MM.1S (cell line): ENCODE results near the gene ZHX3.

Experiments
- DNase-seq: peaks from one replicate; pipeline ENCODE4 v3.0.0-alpha.2; 2015
- H2AFZ ChIP-seq: fragments of 300-600 bp; sonication (generic); 2 replicates; pipeline ENCODE4 v1.6.0; 2016; ENCODE audit warnings: antibody characterized with exemption, low read length
- H3F3A ChIP-seq: fragments of 300-600 bp; sonication (generic); 2 replicates; pipeline ENCODE4 v1.6.1; 2016; ENCODE audit warnings: mild to moderate bottlenecking, antibody characterized with exemption, low read length, moderate library complexity, mixed read lengths; ENCODE audit not compliant: insufficient read depth
- H3K27ac ChIP-seq: fragments of 300-600 bp; sonication (generic); 2 replicates; pipeline ENCODE4 v1.5.1; 2016; ENCODE audit warnings: mild to moderate bottlenecking, low read length
- H3K27me3 ChIP-seq: fragments of 300-600 bp; sonication (generic); replicated peaks from 2 replicates; pipeline ENCODE4 v1.6.0; 2016; ENCODE audit warnings: low read length; ENCODE audit not compliant: insufficient read depth
- H3K36me3 ChIP-seq: fragments of 300-600 bp; sonication (generic); replicated peaks from 2 replicates; pipeline ENCODE4 v1.6.1; 2016; ENCODE audit warnings: mild to moderate bottlenecking, low read length, mixed read lengths; ENCODE audit not compliant: insufficient read depth
- H3K4me1 ChIP-seq: fragments of 300-600 bp; sonication (generic); 2 replicates; pipeline ENCODE4 v1.6.1; 2016; ENCODE audit warnings: low read length, mixed read lengths
- H3K4me2 ChIP-seq: fragments of 300-600 bp; sonication (generic); 2 replicates; pipeline ENCODE4 v1.6.0; 2016; ENCODE audit warnings: low read depth, low read length
- H3K4me3 ChIP-seq: fragments of 300-600 bp; sonication (generic); 2 replicates; pipeline ENCODE4 v1.5.1; 2016; ENCODE audit warnings: low read length, mixed read lengths
- H3K79me2 ChIP-seq: fragments of 300-600 bp; sonication (generic); 2 replicates; pipeline ENCODE4 v1.6.1; 2016; ENCODE audit warnings: mixed run types, low read length, mixed read lengths
- H3K9ac ChIP-seq: fragments of 300-600 bp; sonication (generic); 2 replicates; pipeline ENCODE4 v1.6.1; 2016; ENCODE audit warnings: low read length, mixed read lengths
- H3K9me2 ChIP-seq: fragments of 300-600 bp; sonication (generic); replicated peaks from 2 replicates; pipeline ENCODE4 v1.6.1; 2016; ENCODE audit warnings: mild to moderate bottlenecking, low read length, mixed read lengths; ENCODE audit not compliant: insufficient read depth
- H3K9me3 ChIP-seq: fragments of 300-600 bp; sonication (generic); replicated peaks from 2 replicates; pipeline ENCODE4 v1.6.1; 2016; ENCODE audit warnings: mild to moderate bottlenecking, low read length, mixed read lengths; ENCODE audit not compliant: insufficient read depth
- H4K20me1 ChIP-seq: fragments of 300-600 bp; sonication (generic); 2 replicates; pipeline ENCODE4 v1.6.1; 2016; ENCODE audit warnings: mild to moderate bottlenecking, low read length, moderate library complexity, mixed read lengths; ENCODE audit not compliant: insufficient read depth
- EZH2 ChIP-seq: fragments of 300-600 bp; sonication (generic); optimal IDR thresholded peaks from 2 replicates; pipeline ENCODE3; 2017; ENCODE audit warnings: low read depth, mild to moderate bottlenecking, antibody characterized with exemption, low read length, mixed read lengths
- EZH2phosphoT487 ChIP-seq: fragments of 300-600 bp; sonication (generic); IDR thresholded peaks from 2 replicates; pipeline ENCODE4 v1.6.1; 2018; ENCODE audit warnings: antibody characterized with exemption, low read length
- TF ChIP-seq, protein P1 (sequence below): fragments of 300-600 bp; sonication (generic); IDR thresholded peaks from 2 replicates; pipeline ENCODE4 v1.5.1; 2016; ENCODE audit warnings: antibody characterized with exemption, low read length, mixed read lengths

ZHX3 gene

DNA sequence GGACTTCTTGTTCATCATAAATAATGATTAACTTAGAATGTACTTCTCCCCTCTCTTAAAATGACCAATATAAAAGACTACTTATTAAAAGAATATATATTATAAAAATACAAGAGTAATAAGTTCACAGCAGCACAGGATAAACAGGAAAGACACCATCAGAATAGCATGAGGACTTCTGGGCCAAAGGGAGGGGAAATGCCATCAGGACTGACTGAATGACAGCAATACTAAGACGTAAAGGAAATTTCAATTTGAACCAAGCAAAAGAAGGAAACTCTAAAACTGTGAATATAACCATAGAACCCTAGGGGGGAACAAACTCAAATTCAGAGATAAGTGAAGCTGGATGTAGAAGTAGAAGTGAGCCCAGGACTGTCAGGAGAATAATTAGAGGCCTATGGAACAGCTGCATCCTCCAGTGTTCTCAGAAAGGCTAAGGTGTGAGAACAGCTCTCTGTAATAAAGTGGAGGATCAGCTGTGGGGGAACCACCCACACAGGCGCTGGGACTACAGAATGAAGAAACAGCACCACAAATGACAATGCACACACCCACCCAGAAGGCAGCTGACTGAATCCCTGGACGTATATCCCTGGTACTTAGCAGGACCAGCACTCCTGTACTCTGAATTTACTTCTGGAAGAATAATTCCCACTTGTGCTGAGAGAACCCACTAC, 37.8 kb downstream of the ZHX3 start:
- peak; percentile 15 for DNase-seq
- H3K4me2 ChIP-seq: no peak overlapping the region
- no peaks in the 10 kb centered on the region for H3F3A ChIP-seq
- H2AFZ ChIP-seq: no peak overlapping the region
- H3K9me3 ChIP-seq: no peaks in the 10 kb centered on the region
- no peaks in the 10 kb centered on the region for H3K79me2 ChIP-seq
- TF ChIP-seq EZH2 (no peak), EZH2phosphoT487 (no peak)
- TF ChIP-seq, protein P1, sequence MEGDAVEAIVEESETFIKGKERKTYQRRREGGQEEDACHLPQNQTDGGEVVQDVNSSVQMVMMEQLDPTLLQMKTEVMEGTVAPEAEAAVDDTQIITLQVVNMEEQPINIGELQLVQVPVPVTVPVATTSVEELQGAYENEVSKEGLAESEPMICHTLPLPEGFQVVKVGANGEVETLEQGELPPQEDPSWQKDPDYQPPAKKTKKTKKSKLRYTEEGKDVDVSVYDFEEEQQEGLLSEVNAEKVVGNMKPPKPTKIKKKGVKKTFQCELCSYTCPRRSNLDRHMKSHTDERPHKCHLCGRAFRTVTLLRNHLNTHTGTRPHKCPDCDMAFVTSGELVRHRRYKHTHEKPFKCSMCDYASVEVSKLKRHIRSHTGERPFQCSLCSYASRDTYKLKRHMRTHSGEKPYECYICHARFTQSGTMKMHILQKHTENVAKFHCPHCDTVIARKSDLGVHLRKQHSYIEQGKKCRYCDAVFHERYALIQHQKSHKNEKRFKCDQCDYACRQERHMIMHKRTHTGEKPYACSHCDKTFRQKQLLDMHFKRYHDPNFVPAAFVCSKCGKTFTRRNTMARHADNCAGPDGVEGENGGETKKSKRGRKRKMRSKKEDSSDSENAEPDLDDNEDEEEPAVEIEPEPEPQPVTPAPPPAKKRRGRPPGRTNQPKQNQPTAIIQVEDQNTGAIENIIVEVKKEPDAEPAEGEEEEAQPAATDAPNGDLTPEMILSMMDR: no peak
- no peaks in the 10 kb centered on the region for H3K9me2 ChIP-seq
- no peaks in the 10 kb centered on the region for H3K36me3 ChIP-seq
- H3K27ac ChIP-seq: no peak overlapping the region
- no peaks in the 10 kb centered on the region for H3K27me3 ChIP-seq
- no peaks in the 10 kb centered on the region for H3K4me1 ChIP-seq
- H3K9ac ChIP-seq: no peak overlapping the region
- H3K4me3 ChIP-seq: no peak overlapping the region
- H4K20me1 ChIP-seq: no peaks in the 10 kb centered on the region

DNA sequence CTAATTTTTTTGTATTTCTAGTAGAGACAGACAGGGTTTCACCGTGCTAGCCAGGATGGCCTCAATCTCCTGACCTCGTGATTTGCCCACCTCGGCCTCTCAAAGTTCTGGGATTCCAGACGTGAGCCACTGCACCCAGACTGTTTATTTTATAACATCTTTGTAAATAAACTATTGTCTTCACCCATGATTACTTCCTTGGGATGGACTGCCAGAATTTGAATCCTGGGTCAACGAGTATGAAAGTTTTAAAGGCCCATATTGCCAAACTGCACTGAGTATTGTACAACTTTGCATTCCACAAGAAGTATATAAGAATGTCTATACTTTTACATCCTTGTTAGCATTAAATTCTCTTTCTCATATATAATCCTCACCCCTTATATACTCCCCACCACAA, 38.6 kb downstream of the ZHX3 start:
- Histone ChIP-seq H4K20me1 (no peaks in the 10 kb centered on the region), H3F3A (no peaks in the 10 kb centered on the region), H3K79me2 (no peaks in the 10 kb centered on the region), H3K27ac (no peak overlapping the region), H3K4me3 (no peak overlapping the region), H3K9me2 (no peaks in the 10 kb centered on the region), H2AFZ (no peak overlapping the region), H3K36me3 (no peaks in the 10 kb centered on the region), H3K4me1 (no peaks in the 10 kb centered on the region), H3K27me3 (no peaks in the 10 kb centered on the region), H3K4me2 (no peak overlapping the region), H3K9ac (no peak overlapping the region), H3K9me3 (no peaks in the 10 kb centered on the region)
- TF ChIP-seq EZH2 (no peak), EZH2phosphoT487 (no peak)
- TF ChIP-seq, protein P1: no peak
- DNase-seq: no peak

GRCh38 chr20:41277049-41277448, 40.5 kb downstream of the ZHX3 start:
- Histone ChIP-seq H2AFZ (no peak overlapping the region), H3K9me2 (no peaks in the 10 kb centered on the region), H3K9me3 (no peaks in the 10 kb centered on the region), H3K9ac (no peak overlapping the region), H3K27ac (no peak overlapping the region), H3K36me3 (no peaks in the 10 kb centered on the region), H3K4me3 (no peak overlapping the region), H3K79me2 (no peaks in the 10 kb centered on the region), H4K20me1 (no peaks in the 10 kb centered on the region), H3F3A (no peaks in the 10 kb centered on the region), H3K27me3 (no peaks in the 10 kb centered on the region), H3K4me2 (no peak overlapping the region), H3K4me1 (no peaks in the 10 kb centered on the region)
- DNase-seq: no peak
- TF ChIP-seq, protein P1: no peak
- no peak for TF ChIP-seq EZH2
